IPS-15b (cell line): ENCODE results near the gene SEPTIN5.

Experiments
- H3K27me3 ChIP-seq: one replicate; pipeline ENCODE4 v1.6.1; 2013; ENCODE audit warnings: low read length; ENCODE audit not compliant: control insufficient read depth, insufficient read depth
- H3K36me3 ChIP-seq: one replicate; pipeline ENCODE4 v1.6.1; 2013; ENCODE audit warnings: low read length; ENCODE audit not compliant: control insufficient read depth, insufficient read depth
- H3K4me1 ChIP-seq: one replicate; pipeline ENCODE4 v1.6.1; 2013; ENCODE audit warnings: mild to moderate bottlenecking, low read length; ENCODE audit not compliant: control insufficient read depth, insufficient read depth
- H3K4me3 ChIP-seq: one replicate; pipeline ENCODE4 v1.5.1; 2013; ENCODE audit warnings: low read depth, low read length
- H3K9ac ChIP-seq: one replicate; pipeline ENCODE4 v1.6.1; 2013; ENCODE audit warnings: low read depth, mild to moderate bottlenecking, low read length
- H3K9me3 ChIP-seq: one replicate; pipeline ENCODE4 v1.6.1; 2013; ENCODE audit warnings: mild to moderate bottlenecking, low read length; ENCODE audit not compliant: control insufficient read depth, insufficient read depth

SEPTIN5 gene

DNA sequence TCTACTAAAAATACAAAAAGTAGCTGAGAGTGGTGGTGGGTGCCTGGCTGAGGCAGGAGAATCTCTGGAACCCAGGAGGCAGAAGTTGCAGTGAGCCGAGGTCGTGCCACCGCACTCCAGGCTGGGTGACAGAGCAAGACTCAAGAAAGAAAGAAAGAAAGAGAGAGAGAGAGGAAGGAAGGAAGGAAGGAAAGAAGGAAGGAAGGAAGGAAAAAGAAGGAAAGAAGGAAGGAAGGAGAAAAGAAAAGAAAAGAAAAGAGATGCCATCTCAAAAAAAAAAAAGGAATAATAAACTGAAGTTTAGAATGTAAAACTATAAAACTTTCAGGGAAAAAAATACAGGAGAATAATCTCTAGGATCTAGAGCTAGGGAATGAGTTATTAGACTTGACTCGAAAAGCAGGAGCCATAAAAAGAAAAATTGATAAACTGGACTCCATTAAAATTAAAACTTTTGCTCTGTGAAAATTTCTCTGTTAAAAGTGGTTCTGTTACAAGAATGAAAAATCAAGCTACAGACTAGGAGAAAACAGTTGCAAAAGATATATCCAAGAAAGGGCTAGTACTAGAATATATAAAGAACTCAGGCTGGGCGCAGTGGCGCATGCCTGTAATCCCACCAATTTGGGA, 13.4 kb upstream of the SEPTIN5 start:
- H3K9ac ChIP-seq = no peak overlapping the region

DNA sequence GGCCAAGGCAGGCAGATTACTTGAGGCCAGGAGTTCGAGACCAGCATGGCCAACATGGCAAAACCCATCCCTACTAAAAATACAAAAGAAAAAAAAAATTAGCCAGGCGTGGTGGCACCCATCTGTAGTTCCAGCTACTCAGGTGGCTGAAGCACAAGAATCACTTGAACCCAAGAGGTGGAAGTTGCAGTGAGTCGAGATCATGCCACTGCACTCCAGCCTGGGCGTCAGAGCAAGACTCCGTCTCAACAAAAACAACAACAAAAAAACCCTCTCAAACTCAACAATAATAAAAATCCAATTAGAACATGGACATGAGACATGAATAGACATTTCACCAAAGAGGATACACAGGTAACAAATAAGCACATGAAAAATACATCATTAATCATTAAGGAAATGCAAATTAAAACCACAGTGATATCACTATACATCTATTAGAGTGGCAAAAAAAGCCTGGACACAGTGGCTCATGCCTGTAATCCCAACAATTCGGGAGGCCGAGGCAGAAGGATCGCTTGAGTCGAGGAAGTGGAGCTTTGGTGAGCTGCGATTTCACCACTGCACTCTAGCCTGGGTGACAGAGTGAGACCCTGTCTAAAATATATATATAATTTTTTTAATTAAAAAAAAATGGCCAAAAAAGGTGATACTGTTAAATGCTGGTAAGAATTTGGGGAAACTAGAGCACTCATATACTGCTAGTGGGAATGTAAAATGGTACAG, 12.7 kb upstream of the SEPTIN5 start:
- no peak overlapping the region for H3K4me3 ChIP-seq
- peaks cover 11% of the 10 kb centered on the region for H3K4me1 ChIP-seq
- H3K27me3 ChIP-seq = peaks cover 9% of the 10 kb centered on the region
- H3K9me3 ChIP-seq = no peaks in the 10 kb centered on the region
- H3K36me3 ChIP-seq = no peaks in the 10 kb centered on the region
- no peak overlapping the region for H3K9ac ChIP-seq

More for the DNA sequence above, 13.4 kb upstream of the SEPTIN5 start:
- H3K4me1 ChIP-seq = peaks cover 11% of the 10 kb centered on the region
- H3K9me3 ChIP-seq = no peaks in the 10 kb centered on the region
- H3K36me3 ChIP-seq = no peaks in the 10 kb centered on the region
- no peak overlapping the region for H3K4me3 ChIP-seq
- peaks cover 9% of the 10 kb centered on the region for H3K27me3 ChIP-seq

DNA sequence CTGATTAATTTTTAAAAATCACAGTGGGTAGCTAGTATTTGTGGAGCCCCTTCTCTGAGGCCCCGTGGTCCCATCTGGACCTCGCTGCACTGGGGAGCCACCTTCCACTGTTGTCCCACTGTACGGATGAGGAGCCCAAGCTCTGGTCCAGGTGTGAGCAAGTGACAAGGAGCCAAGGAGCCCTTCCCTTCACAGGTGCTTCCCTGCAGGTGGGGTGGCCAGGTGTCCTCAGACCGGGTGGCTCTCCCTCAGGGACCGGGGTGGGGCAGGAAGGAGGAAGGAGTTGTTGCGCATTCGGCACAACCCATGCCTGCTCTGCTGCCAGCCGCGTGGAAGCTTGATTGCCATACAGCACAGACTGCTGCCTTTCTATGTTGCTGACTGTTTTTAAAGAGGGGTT, 10.4 kb upstream of the SEPTIN5 start:
- H3K9me3 ChIP-seq = no peaks in the 10 kb centered on the region
- H3K9ac ChIP-seq = no peak overlapping the region
- H3K4me1 ChIP-seq = peaks cover 11% of the 10 kb centered on the region

DNA sequence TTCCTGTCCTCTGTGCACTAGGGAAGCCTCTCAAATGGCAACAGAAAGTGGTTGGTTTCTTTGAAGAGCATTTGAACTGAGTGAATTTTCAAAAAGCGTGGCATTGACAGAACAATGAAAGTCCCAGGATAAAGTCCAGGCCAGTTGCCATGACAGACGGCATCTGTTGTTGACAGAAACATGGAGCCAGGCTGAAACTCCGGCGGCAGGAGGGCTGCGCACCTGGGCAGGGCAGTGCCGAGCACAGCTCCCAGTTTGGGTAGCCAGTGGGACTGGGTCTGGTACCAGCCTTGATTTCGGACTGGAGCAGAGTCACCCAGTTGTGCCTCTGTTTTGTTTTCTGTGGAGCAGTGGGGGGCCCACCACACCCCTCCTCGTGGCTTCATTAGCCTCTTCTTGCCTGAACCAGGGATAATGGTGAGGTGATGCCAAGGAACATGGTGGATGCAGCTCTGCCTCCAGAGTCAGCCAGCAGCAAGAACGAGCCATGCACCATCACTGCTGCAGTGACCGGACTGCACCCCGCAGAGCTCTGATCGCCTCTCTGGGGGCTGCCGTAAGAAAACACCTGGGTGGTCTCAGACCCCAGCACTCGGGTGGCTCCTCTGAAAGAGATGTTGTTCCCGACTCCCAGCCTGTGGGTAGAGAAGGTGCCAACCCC, 9.8 kb upstream of the SEPTIN5 start:
- no peak overlapping the region for H3K9ac ChIP-seq
- H3K4me3 ChIP-seq = no peak overlapping the region
- H3K9me3 ChIP-seq = no peaks in the 10 kb centered on the region
- H3K36me3 ChIP-seq = peaks cover 3% of the 10 kb centered on the region
- peaks cover 16% of the 10 kb centered on the region for H3K27me3 ChIP-seq
- peaks cover 11% of the 10 kb centered on the region for H3K4me1 ChIP-seq

More for the DNA sequence above, 10.4 kb upstream of the SEPTIN5 start:
- Histone ChIP-seq H3K4me3 (no peak overlapping the region), H3K27me3 (peaks cover 16% of the 10 kb centered on the region), H3K36me3 (peaks cover 3% of the 10 kb centered on the region)

DNA sequence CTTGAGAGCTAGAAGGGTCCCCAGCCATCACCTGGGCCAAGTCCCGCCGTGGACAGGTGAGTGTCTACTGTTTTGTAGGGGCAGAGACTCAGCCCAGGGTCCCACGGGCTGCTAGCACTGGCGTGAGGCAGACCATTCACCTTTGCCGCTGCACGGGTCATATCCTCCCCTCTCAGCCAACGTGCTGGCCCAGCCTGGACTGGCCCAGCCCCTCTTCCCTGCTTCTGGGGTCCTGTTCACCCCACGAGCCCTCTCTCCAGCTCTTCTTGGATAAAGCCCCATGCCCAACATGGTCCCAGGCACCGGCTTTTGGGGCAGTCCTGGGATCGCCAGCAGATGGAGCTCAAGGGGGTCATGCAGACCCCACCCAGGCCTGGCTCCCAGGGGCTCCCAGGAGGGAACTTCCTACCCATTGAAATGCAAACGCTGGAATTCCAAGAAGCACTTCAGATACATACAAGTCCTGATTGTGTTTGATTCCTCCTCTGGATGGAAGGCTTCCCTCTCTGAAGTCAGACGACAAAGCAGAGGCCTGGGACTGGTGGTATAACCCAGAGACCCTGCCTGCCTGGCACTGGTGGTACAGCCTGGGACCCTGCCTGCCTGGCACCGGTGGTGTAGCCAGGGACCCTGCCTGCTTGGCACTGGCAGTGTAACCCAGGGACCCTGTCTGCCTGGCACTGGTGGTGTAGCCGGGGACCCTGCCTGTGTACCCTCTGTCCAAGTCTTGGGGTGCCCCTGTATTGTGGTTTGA, 8.9 kb upstream of the SEPTIN5 start:
- Histone ChIP-seq H3K36me3 (peaks cover 3% of the 10 kb centered on the region), H3K4me1 (peaks cover 11% of the 10 kb centered on the region), H3K4me3 (peak overlapping the region; percentile 35), H3K9me3 (no peaks in the 10 kb centered on the region), H3K9ac (no peak overlapping the region), H3K27me3 (peaks cover 16% of the 10 kb centered on the region)

DNA sequence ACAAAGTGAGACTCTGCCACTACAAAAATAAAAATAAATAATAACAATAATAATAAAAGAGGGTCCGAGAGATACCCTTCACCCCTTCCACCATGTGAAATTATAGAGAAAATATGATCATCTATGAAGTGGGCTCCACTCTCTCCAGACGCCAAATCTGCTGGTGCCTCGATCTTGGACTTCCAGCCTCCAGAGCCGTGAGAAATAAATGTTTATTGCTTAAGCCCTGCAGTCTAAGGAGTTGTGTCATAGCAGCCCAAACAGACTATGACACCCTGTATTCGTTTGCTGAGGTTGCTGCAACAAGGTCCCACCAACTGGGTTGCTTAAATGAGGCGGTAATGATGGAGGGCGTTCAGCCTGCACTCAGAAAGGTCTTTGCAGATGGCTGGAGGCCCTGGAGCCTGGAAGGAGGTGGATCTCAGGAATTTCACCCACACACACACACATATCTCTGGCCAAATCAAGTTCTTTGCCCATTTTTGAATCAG, 7.6 kb upstream of the SEPTIN5 start:
- Histone ChIP-seq H3K36me3 (peaks cover 3% of the 10 kb centered on the region), H3K9ac (no peak overlapping the region), H3K4me3 (no peak overlapping the region), H3K4me1 (peaks cover 11% of the 10 kb centered on the region), H3K9me3 (no peaks in the 10 kb centered on the region), H3K27me3 (peaks cover 19% of the 10 kb centered on the region)

DNA sequence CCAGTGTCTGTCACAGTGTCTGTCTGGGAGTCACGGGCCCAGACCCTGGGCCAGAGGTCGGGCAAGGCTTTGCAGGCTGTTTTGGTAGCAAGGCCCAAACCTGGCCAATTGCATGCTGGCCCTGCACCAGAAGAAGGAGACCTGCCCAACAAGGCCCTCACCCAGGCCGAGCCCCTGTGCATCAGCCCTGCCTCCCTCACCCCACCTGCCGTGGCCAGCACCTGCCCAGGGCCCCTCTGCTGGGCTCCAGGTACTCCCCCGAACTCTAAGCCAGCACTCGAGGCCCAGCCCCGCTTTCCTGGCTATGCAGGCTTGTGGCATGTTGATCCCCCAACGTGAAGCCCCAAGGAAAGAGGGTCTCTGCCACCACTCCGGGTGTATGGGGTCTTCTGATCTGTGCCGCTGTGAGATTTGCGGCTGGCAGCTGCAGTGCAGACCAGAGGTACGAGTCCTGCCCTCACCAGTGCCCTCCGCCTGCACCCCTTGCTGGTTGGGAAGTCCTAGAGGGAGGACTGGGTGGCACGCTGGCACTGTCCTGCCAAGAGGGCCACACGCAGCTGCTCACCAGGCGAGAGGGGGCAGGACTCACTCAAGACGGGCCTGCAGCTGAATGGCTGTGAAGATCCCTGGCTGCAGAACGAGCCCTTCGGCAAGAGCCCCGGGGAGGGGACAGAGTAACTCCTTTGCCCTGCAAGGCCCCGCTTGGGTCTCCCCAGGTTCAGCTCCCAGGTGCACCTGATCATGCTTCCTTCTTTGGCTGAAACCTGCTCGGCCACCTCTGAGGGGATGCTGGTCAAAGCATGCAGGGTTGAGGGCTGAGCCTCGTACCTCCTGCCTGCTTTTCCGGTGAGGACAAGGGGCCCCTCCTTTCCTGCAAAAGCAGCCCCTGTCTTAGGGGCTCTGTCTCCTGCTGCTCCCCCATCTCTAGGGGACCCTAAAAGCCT, 6.7 kb upstream of the SEPTIN5 start:
- Histone ChIP-seq H3K36me3 (peaks cover 3% of the 10 kb centered on the region), H3K9ac (no peak overlapping the region), H3K9me3 (no peaks in the 10 kb centered on the region), H3K4me3 (no peak overlapping the region), H3K4me1 (peaks cover 11% of the 10 kb centered on the region), H3K27me3 (peaks cover 20% of the 10 kb centered on the region)

DNA sequence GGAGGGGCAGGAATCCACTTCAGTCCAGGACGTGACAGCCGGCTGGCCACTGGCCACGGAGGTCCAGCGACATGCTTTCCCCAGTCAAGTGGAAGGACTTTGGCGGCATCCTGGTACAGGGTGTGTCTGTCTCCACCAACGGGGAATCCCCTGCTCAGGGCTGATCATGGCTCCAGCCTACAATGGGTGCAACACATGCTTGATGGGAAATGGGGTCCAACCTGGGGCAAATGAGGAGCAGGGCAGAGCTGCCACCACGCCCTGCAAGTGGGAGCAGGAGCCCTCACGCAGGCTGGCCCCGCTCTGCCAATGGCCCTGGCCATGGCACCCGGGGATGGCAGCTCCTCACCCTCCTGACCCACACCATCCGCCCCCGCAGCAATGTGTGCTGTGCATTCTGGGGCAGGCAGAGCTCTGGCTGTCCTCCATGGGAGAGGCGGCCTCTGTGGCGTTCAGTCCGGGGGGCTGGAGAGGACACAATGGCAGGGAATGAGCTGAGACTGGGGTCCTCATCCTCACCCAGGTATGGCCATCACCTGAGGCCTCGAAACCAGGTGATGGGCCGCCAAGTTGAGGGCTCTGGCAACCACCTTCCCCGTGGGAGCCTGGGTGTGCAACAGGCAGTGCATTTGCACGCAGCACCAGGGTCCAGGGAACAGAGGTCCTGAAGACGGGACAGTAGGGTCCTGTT, 5.8 kb upstream of the SEPTIN5 start:
- Histone ChIP-seq H3K4me3 (no peak overlapping the region), H3K36me3 (peaks cover 3% of the 10 kb centered on the region), H3K9ac (no peak overlapping the region), H3K27me3 (peaks cover 28% of the 10 kb centered on the region), H3K4me1 (peaks cover 11% of the 10 kb centered on the region), H3K9me3 (no peaks in the 10 kb centered on the region)

DNA sequence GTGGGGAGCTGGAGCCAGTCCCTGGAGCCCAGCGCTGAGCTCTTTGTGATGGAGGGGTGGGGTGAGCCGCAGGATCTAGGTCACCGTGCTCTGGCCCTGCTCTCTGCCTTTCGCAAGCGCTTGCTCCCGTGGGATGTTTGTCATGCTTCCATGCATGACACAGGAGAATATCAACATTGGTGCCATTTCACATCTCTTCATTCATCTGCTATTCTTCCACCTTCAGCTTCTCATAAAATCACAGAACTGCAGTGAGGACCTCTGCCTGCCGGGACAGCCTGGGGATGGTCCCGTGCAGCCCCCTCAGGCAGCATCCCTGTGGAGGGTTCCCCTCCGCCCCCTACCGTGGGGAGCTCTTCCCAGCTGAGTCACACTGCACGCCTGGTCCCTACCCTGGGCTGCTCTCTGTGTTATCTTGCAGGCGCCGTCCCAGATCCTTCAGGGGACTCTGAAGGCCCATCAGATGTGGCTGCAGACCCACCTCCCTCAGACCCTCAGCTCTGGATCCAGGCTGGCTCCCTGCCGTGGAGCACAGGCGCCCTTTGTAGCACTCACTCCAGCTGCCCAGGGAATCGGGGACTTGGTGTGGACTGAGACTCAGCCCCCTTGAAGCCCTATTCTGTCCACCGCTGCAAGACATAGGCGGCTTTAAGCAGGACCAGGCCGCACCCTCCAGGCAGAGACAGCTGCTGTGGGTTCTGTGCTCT, 5.1 kb upstream of the SEPTIN5 start:
- Histone ChIP-seq H3K4me3 (no peak overlapping the region), H3K4me1 (peaks cover 11% of the 10 kb centered on the region), H3K9ac (no peak overlapping the region), H3K27me3 (peaks cover 32% of the 10 kb centered on the region), H3K9me3 (no peaks in the 10 kb centered on the region), H3K36me3 (peaks cover 3% of the 10 kb centered on the region)
